H1 (cell line): ENCODE measurements around the gene FRMPD1. TPM values are rescaled to one million over a fixed set of nuclear protein-coding genes. Genes with fewer than 3 reads are reported as not detected.
A peak's percentile ranks its signal among the peaks of the same experiment; 100 is the strongest.

ENCODE experiments used
- CTCF ChIA-PET: fragments of 300-600 bp; sonication (Branson Sonifier 250); formaldehyde crosslinking; loops from one replicate; lab custom pipeline; 2021; ENCODE audit not compliant: partially characterized antibody; lab: Charles Lee
- POLR2A ChIA-PET: fragments of 300-600 bp; sonication (Branson Sonifier 250); formaldehyde crosslinking; loops from one replicate; lab custom pipeline; 2021; ENCODE audit warnings: inconsistent platforms; ENCODE audit not compliant: partially characterized antibody; lab: Charles Lee
- DNase-seq, 2 experiments: peaks; one replicate each; pipeline versions ENCODE4 v3.0.0 to v3.0.0-alpha.2; 2010 to 2022; ENCODE audit warnings: low spot score in 2 of 2, low read depth in 1 of 2, mixed read lengths in 1 of 2
- FAIRE-seq: peaks from 2 replicates; lab custom pipeline; 2011; peaks lifted over from hg19 to GRCh38; lab: Jason Lieb, UNC
- H2AFZ ChIP-seq: 2 replicates; pipeline ENCODE4 v1.8.1; 2012; ENCODE audit warnings: low read length, inconsistent platforms
- H2AK5ac ChIP-seq: 2 replicates; pipeline ENCODE4 v1.6.1; 2013; ENCODE audit warnings: low read depth, low read length
- H2BK120ac ChIP-seq: replicated peaks from 2 replicates; pipeline ENCODE3; 2013; ENCODE audit warnings: low read depth, low read length, inconsistent platforms
- H2BK12ac ChIP-seq: 2 replicates; pipeline ENCODE4 v1.6.1; 2013; ENCODE audit warnings: low read depth, low read length
- H2BK15ac ChIP-seq: 2 replicates; pipeline ENCODE4 v1.6.1; 2013; ENCODE audit warnings: low read length
- H2BK20ac ChIP-seq: 2 replicates; pipeline ENCODE4 v1.6.1; 2013; ENCODE audit warnings: low read length
- H2BK5ac ChIP-seq: 2 replicates; pipeline ENCODE4 v1.6.1; 2013; ENCODE audit warnings: low read depth, low read length
- H3K14ac ChIP-seq: 2 replicates; pipeline ENCODE4 v1.6.1; 2013; ENCODE audit warnings: inconsistent platforms; ENCODE audit not compliant: insufficient read length
- H3K18ac ChIP-seq: 2 replicates; pipeline ENCODE4 v1.6.1; 2013; ENCODE audit warnings: low read length; ENCODE audit errors: extremely low read depth
- H3K23ac ChIP-seq: 2 replicates; pipeline ENCODE4 v1.6.1; 2013; ENCODE audit warnings: inconsistent platforms; ENCODE audit not compliant: insufficient read length
- H3K23me2 ChIP-seq: 2 replicates; pipeline ENCODE4 v1.6.1; 2013; ENCODE audit warnings: low read depth, low read length
- H3K27ac ChIP-seq: 2 replicates; pipeline ENCODE4 v1.6.1; 2011; ENCODE audit warnings: low read depth, low read length, inconsistent platforms
- H3K27me3 ChIP-seq, 4 experiments: replicated peaks in 1 of 4; 1 replicate in 1 of 4; 2 replicates in 3 of 4; pipeline versions ENCODE4 v1.6.1 to v1.8.1; 2011 to 2013; ENCODE audit warnings: low read length in 3 of 4, mild to moderate bottlenecking in 3 of 4, inconsistent platforms in 2 of 4, mixed read lengths in 2 of 4, moderate library complexity in 1 of 4; ENCODE audit not compliant: control insufficient read depth in 3 of 4, insufficient read depth in 3 of 4; ENCODE audit errors: extremely low read depth in 1 of 4
- H3K36me3 ChIP-seq, 4 experiments: 2 replicates each; pipeline versions ENCODE4 v1.6.1 to v1.8.1; 2011 to 2013; ENCODE audit warnings: mild to moderate bottlenecking in 4 of 4, low read length in 3 of 4, moderate library complexity in 2 of 4, control low read depth in 1 of 4, inconsistent platforms in 1 of 4; ENCODE audit not compliant: insufficient read depth in 4 of 4, control insufficient read depth in 2 of 4
- H3K4ac ChIP-seq: replicated peaks from 2 replicates; pipeline ENCODE3; 2013; ENCODE audit warnings: low read length, low read depth, mixed read lengths, inconsistent platforms; ENCODE audit not compliant: insufficient read length
- H3K4me1 ChIP-seq, 4 experiments: replicated peaks in 1 of 4; 1 replicate in 1 of 4; 2 replicates in 3 of 4; pipeline versions ENCODE4 v1.6.1 to v1.8.1; 2011 to 2013; ENCODE audit warnings: low read length in 3 of 4, inconsistent platforms in 2 of 4, mixed read lengths in 1 of 4; ENCODE audit not compliant: insufficient read depth in 4 of 4, control insufficient read depth in 3 of 4
- H3K4me2 ChIP-seq, 2 experiments: 2 replicates each; pipeline versions ENCODE4 v1.6.1 to v1.8.1; 2011 to 2013; ENCODE audit warnings: low read depth in 2 of 2, low read length in 2 of 2, control low read depth in 1 of 2, inconsistent platforms in 1 of 2, mild to moderate bottlenecking in 1 of 2; ENCODE audit not compliant: insufficient read depth in 1 of 2
- H3K4me3 ChIP-seq, 4 experiments: fragments of 200-600, 300-600 bp in 1 of 4; sonication (generic), shearing (Covaris generic), sonication (Bioruptor Twin) in 1 of 4; 2 replicates each; pipeline versions ENCODE4 v1.5.1 to v1.8.1; 2011 to 2016; ENCODE audit warnings: low read length in 4 of 4, low read depth in 3 of 4, control low read depth in 2 of 4, inconsistent platforms in 2 of 4, mild to moderate bottlenecking in 2 of 4, mixed read lengths in 1 of 4, moderate library complexity in 1 of 4; ENCODE audit not compliant: insufficient read depth in 2 of 4; ENCODE audit errors: extremely low read depth in 1 of 4
- H3K56ac ChIP-seq: replicated peaks from 2 replicates; pipeline ENCODE3; 2013; ENCODE audit warnings: low read depth, mild to moderate bottlenecking, mixed read lengths, low read length, inconsistent platforms; ENCODE audit not compliant: insufficient read length
- H3K79me1 ChIP-seq: 2 replicates; pipeline ENCODE4 v1.6.1; 2013; ENCODE audit warnings: low read depth, low read length, control low read depth
- H3K79me2 ChIP-seq, 2 experiments: 2 replicates each; pipeline versions ENCODE4 v1.6.1 to v1.8.1; 2012 to 2013; ENCODE audit warnings: low read length in 2 of 2, mild to moderate bottlenecking in 2 of 2, inconsistent platforms in 1 of 2; ENCODE audit not compliant: insufficient read depth in 2 of 2, control insufficient read depth in 1 of 2
- H3K9ac ChIP-seq, 4 experiments: replicated peaks in 1 of 4; 1 replicate in 1 of 4; 2 replicates in 3 of 4; pipeline versions ENCODE4 v1.6.1 to v1.8.1; 2011 to 2013; ENCODE audit warnings: low read depth in 3 of 4, low read length in 3 of 4, control low read depth in 2 of 4, mild to moderate bottlenecking in 2 of 4, moderate library complexity in 2 of 4, inconsistent platforms in 1 of 4; ENCODE audit errors: extremely low read depth in 1 of 4
- H3K9me3 ChIP-seq, 2 experiments: 2 replicates each; pipeline versions ENCODE4 v1.6.1 to v1.8.1; 2012 to 2013; ENCODE audit warnings: mild to moderate bottlenecking in 2 of 2, moderate library complexity in 2 of 2, control low read depth in 1 of 2, inconsistent platforms in 1 of 2, low read depth in 1 of 2, low read length in 1 of 2, mixed read lengths in 1 of 2; ENCODE audit not compliant: insufficient read depth in 2 of 2
- H4K20me1 ChIP-seq, 2 experiments: replicated peaks in 1 of 2; 2 replicates each; pipeline versions ENCODE3 to v1.8.1; 2011 to 2013; ENCODE audit warnings: inconsistent platforms in 2 of 2, low read length in 2 of 2, mild to moderate bottlenecking in 1 of 2; ENCODE audit not compliant: insufficient read depth in 2 of 2, control insufficient read depth in 1 of 2
- H4K5ac ChIP-seq: 2 replicates; pipeline ENCODE4 v1.6.1; 2013; ENCODE audit warnings: low read length, low read depth, mixed read lengths, inconsistent platforms; ENCODE audit not compliant: insufficient read length
- H4K8ac ChIP-seq: 2 replicates; pipeline ENCODE4 v1.8.0; 2013; ENCODE audit warnings: mild to moderate bottlenecking, moderate library complexity, low read length, inconsistent platforms; ENCODE audit not compliant: insufficient read depth; ENCODE audit errors: extremely low read depth
- H4K91ac ChIP-seq: replicated peaks from 2 replicates; pipeline ENCODE3; 2013; ENCODE audit warnings: low read length, mixed read lengths, inconsistent platforms; ENCODE audit not compliant: insufficient read length
- FOSL1 ChIP-seq: IDR thresholded peaks from 2 replicates; pipeline ENCODE4 v1.6.1; 2011; ENCODE audit warnings: mild to moderate bottlenecking, low read depth, low read length, moderate library complexity; ENCODE audit not compliant: insufficient read depth
- KDM1A ChIP-seq: fragments of 200-600, 300-600 bp; sonication (generic); IDR thresholded peaks from 2 replicates; pipeline ENCODE4 v1.7.1; 2016; ENCODE audit warnings: mild to moderate bottlenecking, low read length, borderline replicate concordance
- KDM4A ChIP-seq: IDR thresholded peaks from one replicate; pipeline ENCODE4 v1.7.1; 2012; ENCODE audit warnings: low read depth, mild to moderate bottlenecking, moderate library complexity, low read length, inconsistent platforms; ENCODE audit not compliant: severe bottlenecking
- PHF8 ChIP-seq: fragments of 200-600 bp; sonication (generic); conservative IDR thresholded peaks from 2 replicates; pipeline ENCODE4 v1.7.1; 2012; ENCODE audit warnings: low read depth, mild to moderate bottlenecking, inconsistent platforms, low read length, moderate library complexity
- SIN3A ChIP-seq, 2 experiments: IDR thresholded peaks in 1 of 2; conservative IDR thresholded peaks in 1 of 2; 2 replicates each; pipeline ENCODE4 v1.6.1; 2011 to 2012; ENCODE audit warnings: low read length in 2 of 2, improper control_type of control experiment in 1 of 2, low read depth in 1 of 2, mild to moderate bottlenecking in 1 of 2
- WGBS, 2 experiments: shearing (Covaris generic) in 1 of 2; methylation state at CpG; one replicate each; pipeline versions ENCODE4 v1.1.6 to v1.1.7; 2013 to 2015; ENCODE audit warnings: low lambda C conversion rate in 2 of 2, mixed read lengths in 2 of 2, inconsistent platforms in 1 of 2, low coverage in 1 of 2, missing lambda C conversion rate in 1 of 2; ENCODE audit not compliant: insufficient replicate concordance in 2 of 2, insufficient coverage in 1 of 2, insufficient read length in 1 of 2; ENCODE audit errors: extremely low coverage in 1 of 2, missing lambda C conversion rate in 1 of 2; 5-methylcytosine and 5-hydroxymethylcytosine counted together
- polyA plus RNA-seq, 7 experiments: library from polyadenylated mRNA; depleted of rRNA in 3 of 7; stranded (reverse) in 5 of 7; unstranded in 2 of 7; fragments of >200 nt in 5 of 7; fragments of 200-250 nt in 2 of 7; gene quantifications; 1 replicate in 5 of 7; 2 replicates in 1 of 7; 4 replicates in 1 of 7; pipeline versions ENCODE4 v1.2.1 to v1.2.3, GENCODE V29; 2011 to 2013; ENCODE audit warnings: missing spikeins in 2 of 7, mixed read lengths in 2 of 7
- total RNA-seq: library from RNA; stranded (reverse); fragmentation: NEBNext Ultra II Directional; extraction: Animal tissue kit (Norgen Biotek cat#: 25700); gene quantifications from 2 replicates; pipeline ENCODE4 v1.2.1, GENCODE V29; 2021

Gene FRMPD1
- total and polyA plus RNA-seq, 2 of the 8 experiments (the other 6 are each of a cell fraction or from before 2014, with no cell fraction given), result 0.27 to 0.32 TPM

DNA sequence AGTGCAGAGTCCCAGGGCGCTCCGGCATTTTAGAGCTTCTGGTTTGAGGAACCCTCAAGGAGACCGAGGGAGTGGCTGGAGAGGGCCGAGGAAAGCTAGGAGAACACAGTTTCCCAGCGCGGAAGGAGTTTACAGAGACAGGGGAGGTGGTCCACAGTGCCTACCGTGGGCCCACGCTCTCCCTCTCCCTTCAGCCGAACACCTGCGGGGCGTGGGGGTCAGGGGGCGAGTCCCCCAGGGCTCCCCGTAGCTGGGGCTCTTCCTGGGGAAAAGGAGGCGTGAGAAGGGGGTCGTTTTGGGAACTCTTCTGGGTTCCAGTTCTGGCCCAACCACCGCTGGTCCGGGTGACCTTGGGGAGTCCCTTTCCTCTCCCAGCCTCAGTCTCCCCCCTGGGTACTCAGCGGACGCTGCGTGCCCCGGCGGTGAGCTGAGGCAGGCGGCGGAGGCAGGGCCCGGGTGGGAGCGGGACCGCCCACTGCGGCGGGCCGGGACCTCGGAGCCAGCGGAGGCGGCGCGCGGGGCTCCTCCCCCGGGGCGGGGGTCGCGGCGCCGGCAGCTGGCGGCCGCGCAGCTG, 368 bp upstream of the FRMPD1 start:
- CTCF ChIA-PET, result interaction anchor here (1.1 to 1.7 kb wide), 4 partner anchors 18 to 73 kb away, joined by 3 to 4 read pairs (median 4); no protein-coding TSS in a partner anchor

More for the DNA sequence above, 368 bp upstream of the FRMPD1 start:
- DNase-seq (no peak), FAIRE-seq (no peak)
- Histone ChIP-seq H3K4me2 (peak overlapping the region; percentile 97 to 99), H3K23ac (no peak overlapping the region), H3K23me2 (peaks cover 11% of the 10 kb centered on the region), H3K56ac (no peak overlapping the region), H3K4me1 (peaks cover 0 to 9% (median 4%) of the 10 kb centered on the region in 4 experiments; a peak in 5 of 7 replicates), H2BK15ac (no peak overlapping the region), H3K18ac (no peak overlapping the region; the same call in 1 of the 2 replicates), H3K36me3 (no peaks in the 10 kb centered on the region), H2AFZ (peak overlapping the region; percentile 92; the same call in 1 of the 2 replicates), H4K20me1 (peaks cover 0 to 4% of the 10 kb centered on the region in 2 experiments), H3K9ac (no peak overlapping the region), H2BK120ac (no peak overlapping the region), H3K9me3 (no peaks in the 10 kb centered on the region), H2AK5ac (no peak overlapping the region), H3K79me1 (no peaks in the 10 kb centered on the region), H2BK20ac (no peak overlapping the region), H3K4me3 (peak overlapping the region; percentile 47 to 69 (median 60)), H4K5ac (no peak overlapping the region), H4K91ac (no peak overlapping the region), H3K14ac (no peak overlapping the region), H4K8ac (no peak overlapping the region), H3K4ac (no peak overlapping the region), H2BK5ac (no peak overlapping the region), H3K27ac (no peak overlapping the region), H3K79me2 (no peaks in the 10 kb centered on the region), H3K27me3 (peaks cover 21 to 46% (median 42%) of the 10 kb centered on the region in 4 experiments), H2BK12ac (no peak overlapping the region)
- POLR2A ChIA-PET, result interaction anchor here (0.9 to 1.4 kb wide), 2 partner anchors 15 to 61 kb away, joined by 3 to 4 read pairs; no protein-coding TSS in a partner anchor
- 33% methylated on average over 14 of the region's 45 CpGs; no CpG with 5 or more reads in 1 of the 2 experiments for WGBS, 2 experiments
- TF ChIP-seq KDM1A (no peak), KDM4A (peak; percentile 10), SIN3A (conservative IDR thresholded peaks at IDR 0.05 in 1 of 2, IDR thresholded peaks at IDR 0.05 in 1 of 2; ENCODE audit: low read depth in 1 of 2, low read length in 2 of 2) (peak in 1 of 2 experiments; percentile 27; a peak in 1 of 4 replicates), FOSL1 (no peak), PHF8 (0 out of 2 replicates have a peak, but pooled peaks have one; percentile 5)
- TF ChIP-seq, all 59 proteins: peak for 3
